Measurements from ENCODE around the gene DCC.
"Not testable (repeated sequence)": the region's sequence is repeated elsewhere in the genome, so short reads cannot be mapped to it uniquely, and the experiment has no call there.

- TF ChIP-seq POLR2A, CTCF (IDR thresholded peaks at IDR 0.05): not testable (repeated sequence)
Measured at GRCh38 chr18:53468173-53468572, 1128.2 kb downstream of the DCC start.
